Stimulated activated CD4-positive, alpha-beta T cell treated with anti-CD3 and anti-CD28 coated beads, Interleukin-4, amount 100 ng/mL, for 48 hours (primary cell): ENCODE results near the gene MN1.

Source experiments
- DNase-seq, 2 donors: peaks; one replicate each; pipeline ENCODE4 v3.0.0-alpha.2; 2020; ENCODE audit warnings: low read depth in 2 of 2

MN1 gene

DNA sequence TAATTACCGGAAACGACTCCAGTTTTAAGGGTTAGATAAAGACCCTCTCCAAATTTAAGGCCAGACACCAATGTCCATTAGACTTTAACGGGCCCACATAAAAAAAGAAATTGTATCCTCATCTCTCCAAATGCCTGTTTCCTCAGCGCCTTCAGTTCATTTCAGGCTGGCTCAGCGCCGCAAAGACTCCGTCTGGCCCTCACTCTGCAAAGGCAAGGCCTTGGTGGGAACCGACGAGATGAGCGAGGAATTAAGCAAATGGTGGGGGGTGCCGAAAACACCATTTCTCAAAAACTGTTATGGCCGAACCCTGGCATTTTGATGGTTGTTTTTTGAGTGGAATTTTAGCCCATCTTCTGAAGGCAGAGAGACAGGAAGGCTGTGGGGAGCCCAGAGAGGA, 15.7 kb downstream of the MN1 start:
- no peak for DNase-seq

DNA sequence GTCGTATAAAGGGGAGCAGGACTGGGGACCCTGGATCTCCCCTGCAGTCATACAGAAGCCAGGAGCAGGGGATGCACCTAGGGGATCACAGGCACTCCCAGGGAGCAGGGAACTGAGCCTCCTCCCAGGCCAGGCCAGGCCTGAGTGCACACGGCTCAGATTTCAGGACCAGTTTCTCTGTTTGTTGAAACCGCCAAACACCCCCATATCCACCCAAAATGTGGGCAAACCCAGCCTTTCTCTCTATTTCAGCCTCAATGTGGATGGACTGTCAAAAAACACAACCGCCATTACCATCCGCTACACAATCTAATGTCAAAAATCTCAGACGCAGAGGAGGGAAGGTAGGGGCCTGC, 17.5 kb downstream of the MN1 start:
- no peak for DNase-seq

DNA sequence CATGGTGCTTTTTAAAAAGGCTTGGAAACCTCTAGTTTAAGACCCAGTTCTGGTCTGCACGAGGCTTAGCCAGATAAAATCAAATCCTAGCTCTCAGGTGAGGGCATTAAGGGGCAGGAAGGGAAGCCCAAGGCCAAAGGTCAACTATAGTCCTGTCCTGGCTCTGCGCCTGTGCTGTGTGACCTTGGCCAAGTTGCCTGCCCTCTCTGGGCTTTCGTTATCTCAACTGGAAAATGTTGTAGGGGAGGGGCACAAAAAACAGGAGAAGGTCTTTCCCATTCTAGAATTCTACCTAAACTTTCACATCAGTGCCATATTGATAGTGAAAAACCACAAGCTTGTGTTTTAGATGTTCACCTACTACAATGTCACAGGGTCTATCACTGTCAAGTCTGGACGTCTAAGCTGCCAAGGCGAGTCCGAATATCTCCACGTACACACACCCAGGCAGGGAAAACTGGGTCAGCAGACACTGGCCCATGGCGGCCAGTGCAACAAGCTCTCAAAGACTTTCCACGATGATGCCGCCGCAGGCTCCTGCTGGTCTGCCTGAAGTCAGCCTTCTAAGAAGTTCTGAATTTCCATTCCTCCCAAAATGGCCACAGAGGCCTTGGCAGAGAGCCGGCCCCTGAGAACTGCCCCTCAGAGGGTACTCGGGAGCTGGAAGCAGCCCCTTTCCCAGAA, 18.0 kb downstream of the MN1 start:
- no peak for DNase-seq

DNA sequence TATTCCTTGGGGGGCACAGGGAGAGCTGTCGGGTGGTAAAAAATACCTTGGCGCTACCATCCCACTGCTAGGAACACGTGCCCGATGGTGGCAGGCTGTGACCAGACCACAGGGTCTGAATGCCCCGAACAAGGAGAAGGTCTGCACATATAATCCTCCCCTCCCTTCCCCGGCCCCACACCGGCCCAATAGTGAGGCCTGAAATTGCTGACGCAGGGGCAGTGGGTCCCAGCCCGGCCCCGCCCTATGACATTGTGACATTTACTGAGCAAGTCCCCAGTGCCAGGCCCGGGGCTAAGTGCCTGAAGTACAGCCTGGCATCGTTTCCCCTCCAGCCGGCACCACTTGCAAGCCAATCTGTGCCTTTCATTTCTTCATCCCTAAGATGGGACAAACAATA, 19.5 kb downstream of the MN1 start:
- no peak for DNase-seq

DNA sequence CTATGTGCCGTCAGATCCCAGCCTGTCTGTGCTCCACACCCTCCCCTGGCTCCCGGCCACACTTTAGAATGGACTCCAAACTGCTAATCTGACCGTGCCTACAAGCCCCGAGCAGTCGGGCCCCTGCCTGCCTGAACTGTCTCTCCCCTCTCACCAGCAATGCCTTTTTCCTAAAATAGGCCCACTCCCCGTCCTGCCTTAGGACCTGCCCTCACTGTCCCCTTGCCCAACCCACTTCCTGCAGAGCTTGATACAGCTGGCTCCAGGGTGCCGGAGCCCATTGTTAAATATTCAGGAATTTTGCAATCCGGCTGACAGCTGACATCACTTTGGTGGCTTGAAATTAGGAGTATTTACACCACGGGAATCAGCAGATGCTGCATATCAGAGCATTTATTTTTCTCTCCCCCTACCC, 21.4 kb downstream of the MN1 start:
- no peak for DNase-seq

DNA sequence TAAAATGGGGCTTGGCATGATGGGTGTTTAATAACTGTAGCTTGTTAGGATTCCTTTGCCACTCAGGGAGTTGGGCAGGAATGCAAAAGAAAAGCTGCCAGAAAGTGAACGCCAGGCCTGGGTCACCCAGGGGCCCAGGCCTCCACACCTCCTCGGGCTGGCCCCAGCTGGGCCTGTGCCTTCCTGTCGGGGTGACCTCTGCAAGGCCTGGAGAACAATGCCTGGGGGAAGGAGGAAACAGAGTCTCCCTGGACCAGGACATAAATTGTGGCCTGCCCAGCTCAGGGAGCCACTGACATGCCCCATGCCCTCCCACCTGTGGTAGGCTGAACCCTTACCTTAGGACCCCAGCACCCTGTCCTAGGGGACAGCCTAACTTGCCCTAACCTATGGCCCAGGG, 21.9 kb downstream of the MN1 start:
- DNase-seq, result no peak

DNA sequence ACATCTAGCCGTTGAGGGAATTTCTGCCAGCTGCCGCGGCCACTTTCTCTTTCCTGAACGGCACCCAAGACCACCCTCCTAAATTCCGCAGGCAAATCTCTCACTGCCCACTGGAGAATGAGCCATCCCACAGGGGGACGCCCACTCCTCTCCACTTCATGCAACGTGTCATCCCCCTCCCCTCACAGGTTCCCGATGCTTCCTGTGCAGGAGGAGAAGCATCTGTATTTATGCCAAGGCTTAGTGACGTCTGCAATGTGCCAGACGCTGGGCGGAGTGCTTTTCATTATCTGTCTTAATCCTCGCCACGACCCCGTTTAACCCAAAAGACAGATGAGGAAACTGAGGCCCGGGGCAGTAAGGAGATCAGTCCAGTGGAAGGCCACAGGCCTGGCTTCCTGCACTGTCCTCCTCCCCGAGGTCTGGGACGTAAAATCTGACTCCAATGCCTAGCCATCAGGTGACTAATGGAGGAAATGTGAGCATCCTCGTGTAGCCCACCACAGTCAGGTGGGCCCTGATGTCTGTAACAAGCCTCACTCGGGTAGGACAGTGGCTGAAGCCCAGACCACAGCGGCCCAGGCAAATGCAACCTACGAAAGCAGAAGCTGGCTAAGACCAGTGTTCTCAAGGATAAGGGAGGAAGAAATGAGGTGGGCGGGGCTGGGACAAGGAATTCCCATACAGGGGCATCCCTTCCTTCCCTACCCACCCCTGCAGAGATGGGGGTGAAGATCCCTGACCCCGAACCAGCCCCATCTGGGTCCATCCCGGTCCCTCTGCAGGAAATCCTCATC, 23.1 kb downstream of the MN1 start:
- DNase-seq, result no peak

DNA sequence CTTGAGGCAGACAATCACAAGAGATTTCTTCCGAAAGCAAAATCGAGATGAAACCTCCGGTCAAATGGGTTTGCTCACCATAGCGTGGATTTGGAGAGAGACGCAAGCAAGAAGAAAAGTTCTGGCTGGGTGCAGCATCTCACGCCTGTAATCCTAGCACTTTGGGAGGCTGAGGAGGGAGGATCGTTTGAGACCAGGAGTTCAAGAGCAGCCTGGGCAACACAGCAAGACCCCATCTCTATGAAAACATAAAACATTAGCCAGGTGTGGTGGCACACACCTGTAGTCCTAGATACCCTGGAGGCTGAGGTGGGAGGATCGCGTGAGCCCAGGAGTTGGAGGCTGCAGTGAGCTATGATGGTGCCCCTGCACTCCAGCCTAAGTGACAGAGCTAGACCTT, 24.4 kb downstream of the MN1 start:
- DNase-seq, result no peak

DNA sequence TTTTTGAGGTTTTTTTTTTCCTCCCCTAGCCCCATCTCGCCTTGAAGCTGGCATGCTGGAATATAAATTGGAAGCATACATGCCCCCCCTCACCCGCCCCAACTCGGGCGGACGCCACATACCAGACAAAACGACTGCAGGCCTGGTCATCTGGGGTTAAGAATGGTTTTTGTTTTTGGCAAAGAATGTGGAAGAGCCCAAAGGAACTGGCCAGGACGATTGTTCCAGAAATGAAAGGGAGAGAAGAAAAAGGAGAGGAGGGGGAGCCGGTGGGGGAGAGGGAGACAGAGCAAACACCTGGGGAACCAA, 25.0 kb downstream of the MN1 start:
- DNase-seq, result no peak

DNA sequence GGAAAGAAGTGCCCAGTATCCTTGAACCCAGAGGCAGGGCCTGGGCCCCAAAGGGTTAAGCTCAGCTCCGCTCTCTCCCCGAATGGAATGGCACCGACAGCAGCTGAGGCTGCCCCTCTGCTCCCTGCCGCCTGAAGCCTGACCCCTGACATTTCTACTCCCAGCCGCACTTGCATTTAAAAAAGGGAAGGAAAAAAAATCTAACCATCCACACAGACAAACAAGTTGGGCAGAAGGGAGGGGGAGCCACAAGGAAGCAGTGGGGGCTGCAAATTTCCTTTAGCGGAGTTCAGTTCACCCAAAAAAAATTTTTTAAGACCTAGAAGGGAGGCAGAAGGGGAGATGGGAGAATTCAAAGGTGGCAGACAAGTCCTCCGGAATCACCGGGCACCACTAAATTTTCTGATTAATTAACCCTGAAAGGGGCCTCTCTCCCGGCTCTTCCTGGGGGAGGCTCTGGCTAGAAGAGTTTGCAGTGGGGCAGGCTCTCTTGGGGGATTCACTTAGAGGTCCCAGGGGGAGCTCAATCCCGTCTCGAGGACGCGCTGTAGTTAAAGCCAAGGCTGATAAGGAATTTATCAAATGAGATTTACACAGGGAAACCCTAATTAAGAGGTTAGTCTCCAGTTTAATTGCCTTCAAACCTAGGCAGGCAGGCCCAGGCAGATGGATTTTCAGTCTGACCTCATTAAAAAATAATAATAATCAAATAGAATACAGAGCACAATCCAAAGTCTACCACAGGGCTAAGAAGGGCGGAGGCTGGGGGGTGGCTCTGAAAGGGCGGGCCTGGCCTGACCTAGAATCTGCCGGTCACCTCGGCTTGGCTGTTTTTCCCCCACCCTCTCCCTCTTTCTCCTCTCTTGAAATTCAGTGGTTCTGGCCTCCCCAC, 25.6 kb downstream of the MN1 start:
- no peak for DNase-seq

DNA sequence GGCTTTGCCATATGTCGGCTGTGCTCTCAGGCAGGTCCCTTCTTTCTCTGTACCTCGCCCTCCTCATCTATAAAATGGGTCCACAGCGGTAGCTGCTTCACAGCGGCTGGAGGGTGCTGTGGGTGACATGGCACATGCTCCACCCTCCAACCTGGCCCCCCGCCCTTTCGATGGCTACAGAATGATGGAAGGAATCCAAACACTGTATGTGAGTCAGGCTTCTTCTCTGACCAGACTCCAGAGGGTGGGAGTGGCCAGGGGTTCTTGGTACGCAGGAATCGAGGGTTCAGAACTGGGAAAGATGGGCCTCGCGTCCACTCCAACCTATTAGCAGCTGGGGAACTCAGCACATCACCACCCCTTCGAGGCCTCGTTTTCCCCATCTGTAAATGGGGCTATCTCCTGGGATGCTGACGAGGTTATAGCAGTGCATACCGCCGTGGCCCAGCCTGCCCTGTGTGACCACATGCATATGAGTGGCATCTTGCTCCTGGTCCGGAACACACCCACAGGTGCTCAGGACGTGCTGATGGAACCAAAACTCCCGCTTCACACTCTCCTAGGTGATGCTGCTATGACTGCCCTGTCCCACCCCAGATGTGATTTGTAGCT, 26.4 kb downstream of the MN1 start:
- DNase-seq, result no peak

DNA sequence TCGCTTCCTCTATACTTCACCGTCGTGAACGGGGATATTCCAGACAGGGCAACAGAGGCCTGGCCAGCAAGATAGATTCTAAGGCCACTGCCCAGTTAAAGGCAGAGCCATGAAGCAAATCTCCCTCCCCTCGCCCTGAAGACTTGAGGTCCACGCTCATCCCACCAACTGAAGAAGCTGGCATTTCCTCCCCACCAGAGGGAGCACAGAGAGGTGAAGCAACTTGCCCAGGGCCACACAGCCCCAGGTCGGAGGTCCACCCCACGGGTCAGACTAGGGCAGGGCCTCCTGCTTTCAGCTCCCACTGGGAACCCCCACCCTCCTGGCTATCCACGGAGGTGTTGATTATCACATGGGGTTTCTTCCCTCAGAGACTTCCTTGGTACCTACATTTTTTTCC, 27.4 kb downstream of the MN1 start:
- no peak for DNase-seq

DNA sequence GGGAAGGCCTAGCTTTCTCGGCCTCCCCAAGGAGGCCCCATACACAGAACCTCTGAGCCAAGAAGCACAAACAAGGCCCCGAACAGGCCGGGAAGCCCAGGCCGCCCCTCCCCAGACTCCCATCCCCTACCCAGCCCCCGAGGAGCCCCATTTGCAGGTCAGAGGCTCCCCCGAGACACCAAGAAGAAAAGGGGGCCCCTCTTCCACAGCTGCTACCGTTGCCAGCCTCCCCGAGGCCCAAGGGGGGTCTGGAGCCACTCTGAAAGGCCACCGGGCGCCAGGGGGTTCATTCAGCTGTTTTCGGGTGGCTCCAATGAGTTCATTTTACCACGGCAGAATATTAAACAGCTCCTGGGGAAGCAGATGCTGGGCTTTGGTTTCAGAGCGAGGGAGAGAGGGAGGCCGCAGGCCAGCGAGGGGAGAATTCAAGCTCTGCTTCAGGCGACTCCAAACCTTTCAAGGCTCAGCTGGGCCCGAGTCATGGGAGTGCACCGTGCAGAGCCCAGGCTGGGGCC, 28.5 kb downstream of the MN1 start:
- DNase-seq, result no peak

DNA sequence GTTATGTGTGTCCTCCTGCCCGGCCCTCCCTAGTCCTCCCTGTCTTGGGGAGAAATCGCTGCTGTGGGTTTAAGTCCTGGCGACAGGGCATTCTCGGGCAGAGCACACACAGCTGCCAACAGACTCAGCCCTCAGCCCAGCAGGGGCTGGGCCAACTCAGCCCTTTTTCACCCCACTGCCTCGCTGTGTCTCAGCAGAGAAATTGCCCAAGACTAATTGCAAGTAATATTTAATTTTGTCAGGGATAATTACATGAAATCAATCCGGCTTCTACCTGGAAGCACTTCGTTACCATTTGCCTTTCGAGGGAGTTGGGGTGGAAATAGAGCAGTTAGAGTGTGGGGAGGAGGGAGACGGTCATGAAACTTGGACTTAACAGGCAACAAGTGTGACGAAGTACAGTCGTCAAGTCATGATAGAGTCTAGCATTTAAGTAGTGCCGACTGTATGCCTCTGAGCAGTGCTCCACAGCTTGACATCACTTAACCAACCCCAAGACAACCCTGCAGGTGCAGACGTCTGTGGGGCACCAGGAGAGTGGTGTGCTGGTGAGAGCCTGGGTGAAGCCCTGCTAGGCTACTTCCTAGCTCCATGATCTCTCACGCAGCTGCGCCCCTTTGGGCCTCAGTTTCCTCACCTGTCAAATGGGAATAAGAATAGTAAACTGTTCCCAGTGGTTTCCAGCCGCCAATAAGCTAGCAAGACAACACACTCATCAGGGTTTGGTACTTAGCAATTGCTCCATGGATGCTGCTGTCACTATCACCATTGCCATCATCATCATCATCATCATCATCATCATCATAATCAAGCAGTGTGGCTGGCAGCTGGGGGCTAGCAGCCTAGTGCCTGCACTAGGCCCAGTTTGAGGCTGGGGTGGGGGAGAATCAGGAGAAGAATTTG, 29.2 kb downstream of the MN1 start:
- no peak for DNase-seq

DNA sequence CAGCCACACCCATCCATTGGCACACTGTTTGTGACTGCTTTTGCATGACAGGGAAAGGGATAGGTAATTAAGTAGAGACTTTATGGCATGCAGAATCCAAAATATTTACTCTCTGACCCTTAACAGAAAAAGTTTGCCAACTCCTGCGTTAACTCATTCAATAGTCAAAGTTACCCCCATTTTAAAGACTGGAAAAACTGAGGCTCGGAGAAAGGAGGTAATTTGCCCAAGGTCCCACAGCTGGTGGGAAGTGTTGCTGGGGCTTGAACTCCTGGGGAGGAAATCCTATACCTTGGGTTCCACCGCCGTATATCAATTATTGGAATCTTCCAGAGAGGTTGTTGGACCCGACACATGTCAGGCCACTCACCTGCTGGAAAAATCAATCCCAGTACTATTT, 29.9 kb downstream of the MN1 start:
- no peak for DNase-seq

DNA sequence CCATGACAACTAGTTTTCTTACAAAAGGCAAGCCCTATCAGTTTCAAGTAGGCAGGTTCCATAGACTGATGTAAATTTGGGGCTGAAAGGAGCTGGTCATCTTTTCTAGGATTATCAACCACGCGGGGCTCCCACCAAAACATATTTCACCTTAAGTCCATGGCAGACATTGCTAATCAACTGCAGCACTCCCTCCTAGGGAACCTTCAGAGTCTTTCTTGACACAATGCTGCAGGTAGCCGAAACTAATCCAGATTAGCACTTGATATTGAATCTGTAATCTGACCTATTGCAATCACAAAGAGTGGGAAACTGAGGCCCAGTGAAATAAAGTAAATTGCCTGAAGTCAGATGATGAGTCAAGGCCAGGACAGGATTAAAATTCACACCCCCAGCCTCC, 32.5 kb downstream of the MN1 start:
- no peak for DNase-seq

DNA sequence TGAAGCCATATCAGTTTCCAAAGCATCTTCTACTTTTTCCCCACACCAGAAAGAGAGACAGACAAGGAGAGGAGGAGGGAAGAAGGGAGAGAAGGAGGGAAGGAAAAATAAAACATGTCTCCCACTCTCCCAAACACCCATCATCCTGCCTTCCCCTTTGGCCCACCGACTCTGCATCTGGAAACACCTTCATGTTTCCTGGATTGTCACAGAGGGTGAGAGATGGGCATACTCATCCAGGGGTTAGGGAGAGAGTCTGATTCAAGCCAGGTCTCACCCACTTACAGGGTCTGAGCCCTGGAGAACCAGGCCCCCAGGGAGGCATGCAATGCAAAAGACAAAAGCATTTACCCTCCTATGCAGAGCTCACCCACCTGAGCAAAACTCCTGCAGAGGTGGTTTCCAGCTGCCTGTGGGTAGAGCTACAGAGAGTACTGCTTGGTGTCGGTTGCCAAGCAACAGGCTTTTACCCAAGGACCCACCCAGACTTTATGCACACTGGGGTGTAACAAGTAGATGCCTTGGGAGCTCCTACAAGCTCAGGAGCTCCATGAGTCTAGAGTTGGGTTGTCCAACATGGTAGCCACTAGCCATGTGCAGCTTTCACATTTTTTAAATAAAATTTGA, 33.4 kb downstream of the MN1 start:
- DNase-seq, result no peak

DNA sequence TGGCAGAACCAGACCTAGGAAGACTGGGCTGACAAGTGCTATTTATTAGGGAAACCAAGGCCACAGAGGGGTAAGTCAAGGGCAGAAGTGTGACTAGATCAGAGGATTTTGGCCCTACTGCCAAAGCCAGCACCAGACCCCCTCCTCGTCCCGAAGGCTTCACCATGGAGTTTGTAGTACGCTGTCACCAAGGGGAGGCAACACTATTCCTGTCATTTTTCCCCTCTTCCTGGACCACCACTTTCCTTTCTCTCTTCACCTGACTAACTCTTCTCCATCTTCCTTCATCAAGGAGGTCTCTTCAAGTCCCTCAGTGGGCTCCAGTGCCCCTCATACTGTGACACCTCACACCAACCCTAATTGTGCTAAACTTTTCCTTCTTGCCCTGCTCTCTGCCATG, 34.9 kb downstream of the MN1 start:
- DNase-seq, result no peak

DNA sequence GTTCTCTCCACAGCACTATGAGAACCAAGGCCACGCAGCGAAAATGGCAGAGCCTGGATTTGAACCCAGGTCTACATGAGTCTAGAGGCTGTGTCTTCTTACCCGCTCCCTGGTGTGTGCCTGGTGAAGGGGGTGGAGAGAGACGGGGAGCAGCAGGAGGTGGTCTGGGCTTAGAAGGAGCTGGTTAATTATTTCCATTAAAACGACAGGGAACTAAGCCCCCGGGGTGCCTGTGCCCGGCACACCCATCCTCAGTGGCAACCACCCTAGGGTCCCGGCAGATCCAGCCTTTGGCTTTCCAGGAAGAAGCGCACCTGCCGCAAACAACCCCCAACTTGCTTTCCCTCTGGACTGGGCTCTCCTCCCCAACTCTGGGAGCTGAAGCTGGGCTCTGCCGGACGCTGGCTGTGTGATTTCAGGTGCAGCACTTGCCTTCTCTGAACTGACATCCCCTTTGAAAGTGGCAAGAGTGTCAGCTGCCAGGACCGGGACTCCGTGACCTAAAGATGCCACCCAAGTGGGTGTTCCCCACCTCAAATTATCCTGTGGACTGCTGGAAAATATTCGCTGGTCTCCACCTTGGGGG, 35.8 kb downstream of the MN1 start:
- DNase-seq, result no peak

DNA sequence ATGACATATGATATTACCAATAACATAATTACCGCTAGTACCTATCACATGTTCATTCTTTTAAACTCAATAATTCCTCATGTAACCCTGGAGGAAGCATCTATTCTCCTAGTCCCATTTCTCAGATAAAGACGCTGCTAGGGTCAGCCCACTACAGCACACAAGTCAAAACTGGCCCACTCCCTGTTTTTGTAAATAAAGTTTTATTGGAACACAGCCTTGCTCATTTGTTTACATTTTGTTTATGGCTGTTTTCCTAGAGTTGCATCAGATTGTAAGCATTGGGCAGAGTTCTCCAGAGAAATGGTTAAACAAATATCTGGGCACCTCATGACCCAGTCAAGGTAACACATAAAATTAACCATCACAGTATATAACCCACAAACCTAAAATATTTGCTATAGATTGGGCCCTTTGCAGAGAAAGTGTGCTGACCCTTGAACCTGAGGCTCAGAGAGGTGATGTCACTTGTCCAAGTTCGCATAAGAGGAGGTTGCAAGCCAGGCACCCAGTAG, 36.8 kb downstream of the MN1 start:
- no peak for DNase-seq
